Neural cell (in vitro differentiated cells): ENCODE measurements around the gene CISD3. TPM values are rescaled to one million over a fixed set of nuclear protein-coding genes. Genes with fewer than 3 reads are reported as not detected.
A peak's percentile ranks its signal among the peaks of the same experiment; 100 is the strongest.

Source experiments
- H2AFZ ChIP-seq: fragments of 200-600, 300-800 bp; sonication (generic), shearing (Covaris generic); 2 replicates; pipeline ENCODE4 v1.6.0; 2014; ENCODE audit warnings: low read depth, mild to moderate bottlenecking, antibody characterized with exemption, low read length, moderate library complexity
- H3F3A ChIP-seq: fragments of 200-600 bp; shearing (Covaris generic); 2 replicates; pipeline ENCODE4 v1.6.1; 2016; ENCODE audit warnings: mild to moderate bottlenecking, moderate library complexity, mixed read lengths, antibody characterized with exemption, low read length; ENCODE audit not compliant: insufficient read depth, poor library complexity, severe bottlenecking
- H3K27ac ChIP-seq: fragments of 200-600, 300-800 bp; sonication (generic), shearing (Covaris generic); 2 replicates; pipeline ENCODE4 v1.5.1; 2014; ENCODE audit warnings: mild to moderate bottlenecking, low read length, moderate library complexity
- H3K27me3 ChIP-seq: fragments of 300-800, 200-600 bp; sonication (generic), shearing (Covaris generic); 2 replicates; pipeline ENCODE4 v1.6.0; 2014; ENCODE audit warnings: mild to moderate bottlenecking, low read depth, low read length, moderate library complexity; ENCODE audit not compliant: insufficient read depth
- H3K36me3 ChIP-seq: fragments of 300-800, 200-600 bp; sonication (generic), shearing (Covaris generic); 2 replicates; pipeline ENCODE4 v1.5.1; 2014; ENCODE audit warnings: mild to moderate bottlenecking, antibody characterized with exemption, low read length, moderate library complexity; ENCODE audit not compliant: insufficient read depth
- H3K4me2 ChIP-seq: fragments of 300-800, 200-600 bp; sonication (generic), shearing (Covaris generic); 2 replicates; pipeline ENCODE4 v1.6.0; 2014; ENCODE audit warnings: mild to moderate bottlenecking, low read length
- H3K4me3 ChIP-seq: fragments of 300-800, 200-600 bp; sonication (generic), shearing (Covaris generic); 2 replicates; pipeline ENCODE4 v1.5.1; 2014; ENCODE audit warnings: mild to moderate bottlenecking, low read length, moderate library complexity
- H3K79me2 ChIP-seq: fragments of 200-600 bp; shearing (Covaris generic); replicated peaks from 2 replicates; pipeline ENCODE4 v1.6.0; 2014; ENCODE audit warnings: mild to moderate bottlenecking, low read length, moderate library complexity; ENCODE audit not compliant: insufficient read depth
- H3K9ac ChIP-seq: fragments of 300-800, 200-600 bp; sonication (generic), shearing (Covaris generic); 2 replicates; pipeline ENCODE4 v1.6.1; 2016; ENCODE audit warnings: mild to moderate bottlenecking, low read length, mixed read lengths
- H3K9me2 ChIP-seq: fragments of 200-600 bp; shearing (Covaris generic); 2 replicates; pipeline ENCODE4 v1.6.1; 2016; ENCODE audit warnings: mild to moderate bottlenecking, low read length, mixed read lengths; ENCODE audit not compliant: insufficient read depth
- H3K9me3 ChIP-seq: fragments of 200-600, 300-800 bp; sonication (generic), shearing (Covaris generic); 2 replicates; pipeline ENCODE4 v1.6.1; 2016; ENCODE audit warnings: mild to moderate bottlenecking, mixed run types, low read length, moderate library complexity, mixed read lengths
- H4K20me1 ChIP-seq: fragments of 200-600 bp; shearing (Covaris generic); 2 replicates; pipeline ENCODE4 v1.6.1; 2016; ENCODE audit warnings: mild to moderate bottlenecking, mixed run types; ENCODE audit not compliant: insufficient read depth
- CTCF ChIP-seq: fragments of 450-650 bp; IDR thresholded peaks from 2 replicates; pipeline ENCODE4 v1.5.1; 2014; ENCODE audit warnings: antibody characterized with exemption, mild to moderate bottlenecking, moderate library complexity; ENCODE audit not compliant: poor library complexity, severe bottlenecking
- EP300 ChIP-seq: fragments of 450-650 bp; conservative IDR thresholded peaks from 2 replicates; pipeline ENCODE4 v1.6.1; 2014; ENCODE audit warnings: antibody characterized with exemption, mild to moderate bottlenecking, moderate library complexity; ENCODE audit not compliant: poor library complexity, severe bottlenecking
- EZH2 ChIP-seq: fragments of 200-600, 300-800 bp; shearing (Covaris generic), sonication (generic); IDR thresholded peaks from 2 replicates; pipeline ENCODE4 v1.6.1; 2014; ENCODE audit warnings: antibody characterized with exemption, low read length, borderline replicate concordance, mild to moderate bottlenecking; ENCODE audit not compliant: insufficient read depth, poor library complexity, severe bottlenecking
- MXI1 ChIP-seq: fragments of 450-650 bp; conservative IDR thresholded peaks from 2 replicates; pipeline ENCODE4 v1.6.1; 2014; ENCODE audit warnings: antibody characterized with exemption, mild to moderate bottlenecking; ENCODE audit not compliant: poor library complexity, severe bottlenecking
- POLR2AphosphoS5 ChIP-seq: IDR thresholded peaks from 2 replicates; pipeline ENCODE4 v1.6.1; 2012
- RAD21 ChIP-seq: fragments of 450-650 bp; conservative IDR thresholded peaks from 2 replicates; pipeline ENCODE4 v1.6.1; 2014; ENCODE audit warnings: antibody characterized with exemption, mild to moderate bottlenecking, moderate library complexity
- REST ChIP-seq: IDR thresholded peaks from 2 replicates; pipeline ENCODE4 v1.6.1; 2012; ENCODE audit warnings: borderline replicate concordance
- SMC3 ChIP-seq: fragments of 450-650 bp; conservative IDR thresholded peaks from 2 replicates; pipeline ENCODE4 v1.6.1; 2014; ENCODE audit warnings: antibody characterized with exemption, mild to moderate bottlenecking, moderate library complexity; ENCODE audit not compliant: poor library complexity
- TAF1 ChIP-seq: IDR thresholded peaks from 2 replicates; pipeline ENCODE4 v1.6.1; 2012; ENCODE audit warnings: low read depth
- polyA plus RNA-seq: library from polyadenylated mRNA; depleted of rRNA; stranded (reverse); fragments of >200 nt; gene quantifications from 2 replicates; pipeline ENCODE4 v1.2.3, GENCODE V29; 2014

The CISD3 gene
- polyA plus RNA-seq, 1 donor from 2014 or later: 1.2 TPM

GRCh38 chr17:38703742-38704605 is 26.2 kb upstream of the CISD3 start:
- no peak overlapping the region for H3K9ac ChIP-seq
- H3K79me2 ChIP-seq: peaks cover 19% of the 10 kb centered on the region
- no peak overlapping the region for H3K27ac ChIP-seq
- no peaks in the 10 kb centered on the region for H4K20me1 ChIP-seq
- H3K36me3 ChIP-seq: no peaks in the 10 kb centered on the region
- H3K4me2 ChIP-seq: no peak overlapping the region
- peaks cover 26% of the 10 kb centered on the region for H3K27me3 ChIP-seq
- no peak for TF ChIP-seq SMC3
- no peak for TF ChIP-seq POLR2AphosphoS5
- no peak for TF ChIP-seq MXI1
- TF ChIP-seq EZH2: no peak
- no peak for TF ChIP-seq TAF1
- no peak for TF ChIP-seq EP300
- no peak for TF ChIP-seq RAD21
- no peak for TF ChIP-seq CTCF
- no peak for TF ChIP-seq REST
- H3F3A ChIP-seq: no peaks in the 10 kb centered on the region
- H3K4me3 ChIP-seq: peak overlapping the region; percentile 81
- H2AFZ ChIP-seq: peak overlapping the region; percentile 65
- no peaks in the 10 kb centered on the region for H3K9me2 ChIP-seq
- no peaks in the 10 kb centered on the region for H3K9me3 ChIP-seq

- Histone ChIP-seq H3K27ac (no peak within 1 kb of the TSS), H4K20me1 (no peaks in the 10 kb centered on the region), H3K9me2 (no peaks in the 10 kb centered on the region), H3K9ac (peak within 1 kb of the TSS; percentile 67), H2AFZ (peak within 1 kb of the TSS; percentile 65), H3K9me3 (no peaks in the 10 kb centered on the region), H3F3A (no peaks in the 10 kb centered on the region), H3K27me3 (peaks cover 21% of the 10 kb centered on the region), H3K4me3 (peak within 1 kb of the TSS; percentile 91), H3K36me3 (no peaks in the 10 kb centered on the region), H3K4me2 (peak within 1 kb of the TSS; percentile 92), H3K79me2 (peaks cover 19% of the 10 kb centered on the region)
- TF ChIP-seq EZH2: no peak
- no peak for TF ChIP-seq REST
- no peak for TF ChIP-seq RAD21
- TF ChIP-seq EP300: no peak
- TF ChIP-seq CTCF: no peak
- TF ChIP-seq TAF1: no peak
- TF ChIP-seq MXI1: no peak
- no peak for TF ChIP-seq POLR2AphosphoS5
- TF ChIP-seq SMC3: no peak
Observed at GRCh38 chr17:38704606-38705522, 25.3 kb upstream of the CISD3 start, which contains the start of gene MLLT6. MLLT6 (plus strand) TSS chr17:38705273; CDS start chr17:38705633, 360 bp downstream.
